Vagina (tissue), 1 donor: ENCODE data around the gene JAK1. TPM values are rescaled to one million over a fixed set of nuclear protein-coding genes. Genes with fewer than 3 reads are reported as not detected.

Source experiments
- small RNA-seq: library from RNA; depleted of rRNA; stranded (forward); fragments of <200 nt; gene quantifications from one replicate; pipeline ENCODE3, GENCODE V24; 2016
- total RNA-seq: library from RNA; depleted of rRNA; stranded (reverse); fragments of >200 nt; gene quantifications from one replicate; pipeline ENCODE4 v1.2.3, GENCODE V29; 2016

The JAK1 gene
- total RNA-seq, 1 donor from 2014 or later, result 93.3 TPM

Small RNAs within 50 kb of the gene (small RNA-seq; reads per million reads assigned to genes)
- gene AL606517.2, result not detected

Other genes with a start within 250 kb of the JAK1 start
- 15.0 TPM for gene RAVER2, start 221.5 kb downstream of the JAK1 start, total RNA-seq
- gene AK4, start 181.7 kb upstream of the JAK1 start, total RNA-seq, result 22.1 TPM